ENCODE measurements around the gene KDR.

Gene KDR

DNA sequence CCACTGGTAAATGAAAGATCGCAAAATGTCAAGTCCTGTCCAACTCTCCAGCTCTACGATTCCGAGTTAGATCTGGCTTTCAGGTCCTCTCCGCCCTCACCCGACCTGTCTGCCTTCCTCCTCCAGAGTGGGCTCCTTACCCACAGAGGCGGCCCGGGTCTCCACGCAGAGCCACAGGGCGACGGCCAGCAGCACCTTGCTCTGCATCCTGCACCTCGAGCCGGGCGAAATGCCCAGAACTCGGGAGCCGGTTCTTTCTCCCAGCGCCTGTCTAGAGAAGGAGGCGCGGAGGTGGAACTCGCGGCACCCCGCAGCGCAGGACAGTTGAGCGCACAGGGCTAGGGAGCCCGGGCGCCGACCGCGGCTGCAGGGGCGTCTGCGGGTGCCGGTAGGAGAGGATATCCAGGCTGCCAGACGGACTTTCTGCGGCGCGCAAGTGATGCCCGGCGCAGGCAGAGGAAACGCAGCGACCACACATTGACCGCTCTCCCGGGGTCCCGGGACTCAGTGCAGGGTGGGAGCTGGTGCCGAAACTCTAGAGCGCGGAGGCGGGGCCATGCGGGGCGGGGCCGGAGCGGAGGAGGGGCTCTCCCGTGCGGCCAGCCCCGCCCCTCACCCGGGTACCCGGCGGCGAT lies at the start of gene KDR:
TSS of gene KDR (minus strand) at position 509 of the 635 bp plus-strand sequence. CDS start at position 207, 302 bp downstream.
- Mint-ChIP-seq H3K4me3 (no peak within 1 kb of the TSS), H3K36me3 (no peaks in the 10 kb centered on the region), H3K27me3 (peaks cover 4% of the 10 kb centered on the region), H3K9me3 (peaks cover 1% of the 10 kb centered on the region), H3K4me1 (no peaks in the 10 kb centered on the region), H3K27ac (no peak within 1 kb of the TSS)
- ATAC-seq (ENCODE audit: low read depth) (no peak), DNase-seq (ENCODE audit: low spot score in 2 of 2) (no peak)

- Mint-ChIP-seq H3K4me1 (no peaks in the 10 kb centered on the region), H3K36me3 (no peaks in the 10 kb centered on the region), H3K27ac (no peak overlapping the region), H3K4me3 (no peak overlapping the region), H3K27me3 (peaks cover 4% of the 10 kb centered on the region), H3K9me3 (no peaks in the 10 kb centered on the region)
- DNase-seq (ENCODE audit: low spot score in 2 of 2) = no peak
- ATAC-seq (ENCODE audit: low read depth) = no peak
Measured at GRCh38 chr4:55173580-55173979, 48.2 kb upstream of the KDR start.

- no peak overlapping the region for H3K4me3 Mint-ChIP-seq
- no peak for DNase-seq (ENCODE audit: low spot score in 2 of 2)
- no peak overlapping the region for H3K27ac Mint-ChIP-seq
- peaks cover 4% of the 10 kb centered on the region for H3K27me3 Mint-ChIP-seq
- ATAC-seq (ENCODE audit: low read depth) = no peak
- H3K36me3 Mint-ChIP-seq = no peaks in the 10 kb centered on the region
- no peaks in the 10 kb centered on the region for H3K9me3 Mint-ChIP-seq
- H3K4me1 Mint-ChIP-seq = no peaks in the 10 kb centered on the region
Measured at GRCh38 chr4:55172694-55173287, 47.4 kb upstream of the KDR start.

GRCh38 chr4:55170462-55170861 lies 45.1 kb upstream of the KDR start:
- no peak for ATAC-seq (ENCODE audit: low read depth)
- Mint-ChIP-seq H3K4me1 (no peaks in the 10 kb centered on the region), H3K9me3 (peaks cover 2% of the 10 kb centered on the region), H3K36me3 (no peaks in the 10 kb centered on the region), H3K4me3 (no peak overlapping the region), H3K27me3 (peaks cover 4% of the 10 kb centered on the region), H3K27ac (no peak overlapping the region)
- no peak for DNase-seq (ENCODE audit: low spot score in 2 of 2)

DNA sequence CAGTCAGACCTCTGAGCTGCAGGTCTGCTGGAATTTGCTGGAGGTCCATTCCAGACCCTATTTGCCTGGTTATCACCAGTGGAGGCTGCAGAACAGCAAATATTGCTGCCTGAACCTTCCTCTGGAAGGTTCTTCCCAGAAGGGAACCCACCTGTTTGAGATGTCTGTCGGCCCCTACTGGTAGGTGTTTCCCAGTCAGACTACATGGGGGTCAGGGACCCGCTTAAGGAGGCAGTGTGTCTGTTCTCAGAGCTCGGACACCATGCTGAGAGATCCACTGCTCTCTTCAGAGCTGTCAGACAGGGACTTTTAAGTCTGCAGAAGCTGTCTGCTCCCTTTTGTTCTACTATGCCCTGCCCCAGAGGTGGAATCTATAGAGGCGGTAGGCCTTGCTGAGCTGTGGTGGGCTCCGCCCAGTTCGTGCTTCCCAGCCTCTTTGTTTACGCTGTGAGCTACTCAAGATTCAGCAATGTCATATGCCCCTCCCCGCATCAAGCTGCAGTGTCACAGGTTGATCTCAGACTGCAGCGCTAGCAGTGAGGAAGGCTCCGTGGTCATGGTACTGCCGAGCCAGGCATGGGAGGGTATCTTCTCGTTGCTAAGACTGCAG lies 44.1 kb upstream of the KDR start:
- no peak overlapping the region for H3K4me3 Mint-ChIP-seq
- ATAC-seq (ENCODE audit: low read depth) (no peak), DNase-seq (ENCODE audit: low spot score in 2 of 2) (no peak)
- peaks cover 4% of the 10 kb centered on the region for H3K27me3 Mint-ChIP-seq
- no peaks in the 10 kb centered on the region for H3K4me1 Mint-ChIP-seq
- no peaks in the 10 kb centered on the region for H3K36me3 Mint-ChIP-seq
- peaks cover 2% of the 10 kb centered on the region for H3K9me3 Mint-ChIP-seq
- no peak overlapping the region for H3K27ac Mint-ChIP-seq

- no peak overlapping the region for H3K27ac Mint-ChIP-seq
- no peak for ATAC-seq (ENCODE audit: low read depth)
- no peaks in the 10 kb centered on the region for H3K36me3 Mint-ChIP-seq
- H3K9me3 Mint-ChIP-seq = peaks cover 4% of the 10 kb centered on the region
- no peak for DNase-seq (ENCODE audit: low spot score in 2 of 2)
- no peaks in the 10 kb centered on the region for H3K4me1 Mint-ChIP-seq
- H3K27me3 Mint-ChIP-seq = peaks cover 9% of the 10 kb centered on the region
- H3K4me3 Mint-ChIP-seq = no peak overlapping the region
Measured at GRCh38 chr4:55162396-55162795, 37.0 kb upstream of the KDR start.

- no peak for DNase-seq (ENCODE audit: low spot score in 2 of 2)
- no peak overlapping the region for H3K4me3 Mint-ChIP-seq
- no peaks in the 10 kb centered on the region for H3K36me3 Mint-ChIP-seq
- ATAC-seq (ENCODE audit: low read depth) = no peak
- H3K27me3 Mint-ChIP-seq = peaks cover 12% of the 10 kb centered on the region
- no peak overlapping the region for H3K27ac Mint-ChIP-seq
- peaks cover 4% of the 10 kb centered on the region for H3K9me3 Mint-ChIP-seq
- H3K4me1 Mint-ChIP-seq = no peaks in the 10 kb centered on the region
Measured at GRCh38 chr4:55161739-55162138, 36.3 kb upstream of the KDR start.

- H3K4me3 Mint-ChIP-seq = no peak overlapping the region
- no peak overlapping the region for H3K27ac Mint-ChIP-seq
- H3K36me3 Mint-ChIP-seq = no peaks in the 10 kb centered on the region
- no peak for ATAC-seq (ENCODE audit: low read depth)
- H3K9me3 Mint-ChIP-seq = peaks cover 2% of the 10 kb centered on the region
- DNase-seq (ENCODE audit: low spot score in 2 of 2) = no peak
- H3K27me3 Mint-ChIP-seq = peaks cover 12% of the 10 kb centered on the region
- no peaks in the 10 kb centered on the region for H3K4me1 Mint-ChIP-seq
Measured at GRCh38 chr4:55159851-55160250, 34.5 kb upstream of the KDR start.

DNA sequence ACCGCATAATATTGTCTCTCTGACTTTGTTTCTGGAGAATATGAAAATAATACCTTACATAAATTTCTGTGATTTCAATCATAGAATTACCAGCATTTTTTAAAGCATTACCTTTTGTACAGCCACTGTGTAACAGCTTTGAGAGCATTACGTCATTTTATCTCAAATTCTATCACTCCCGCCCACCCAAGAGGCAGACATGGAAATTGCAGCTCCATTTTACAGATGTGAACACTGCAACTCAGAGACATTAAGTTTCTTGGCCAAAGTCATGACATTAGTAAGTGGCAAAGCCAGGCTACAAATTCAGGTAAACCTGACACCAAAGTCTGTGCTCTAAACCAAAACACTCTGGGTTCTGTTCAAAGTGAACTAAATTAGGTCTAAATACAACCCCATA lies 33.6 kb upstream of the KDR start:
- H3K4me1 Mint-ChIP-seq = no peaks in the 10 kb centered on the region
- no peak overlapping the region for H3K27ac Mint-ChIP-seq
- DNase-seq (ENCODE audit: low spot score in 2 of 2) (no peak), ATAC-seq (ENCODE audit: low read depth) (no peak)
- peaks cover 2% of the 10 kb centered on the region for H3K9me3 Mint-ChIP-seq
- H3K36me3 Mint-ChIP-seq = no peaks in the 10 kb centered on the region
- H3K27me3 Mint-ChIP-seq = peaks cover 12% of the 10 kb centered on the region
- no peak overlapping the region for H3K4me3 Mint-ChIP-seq

DNA sequence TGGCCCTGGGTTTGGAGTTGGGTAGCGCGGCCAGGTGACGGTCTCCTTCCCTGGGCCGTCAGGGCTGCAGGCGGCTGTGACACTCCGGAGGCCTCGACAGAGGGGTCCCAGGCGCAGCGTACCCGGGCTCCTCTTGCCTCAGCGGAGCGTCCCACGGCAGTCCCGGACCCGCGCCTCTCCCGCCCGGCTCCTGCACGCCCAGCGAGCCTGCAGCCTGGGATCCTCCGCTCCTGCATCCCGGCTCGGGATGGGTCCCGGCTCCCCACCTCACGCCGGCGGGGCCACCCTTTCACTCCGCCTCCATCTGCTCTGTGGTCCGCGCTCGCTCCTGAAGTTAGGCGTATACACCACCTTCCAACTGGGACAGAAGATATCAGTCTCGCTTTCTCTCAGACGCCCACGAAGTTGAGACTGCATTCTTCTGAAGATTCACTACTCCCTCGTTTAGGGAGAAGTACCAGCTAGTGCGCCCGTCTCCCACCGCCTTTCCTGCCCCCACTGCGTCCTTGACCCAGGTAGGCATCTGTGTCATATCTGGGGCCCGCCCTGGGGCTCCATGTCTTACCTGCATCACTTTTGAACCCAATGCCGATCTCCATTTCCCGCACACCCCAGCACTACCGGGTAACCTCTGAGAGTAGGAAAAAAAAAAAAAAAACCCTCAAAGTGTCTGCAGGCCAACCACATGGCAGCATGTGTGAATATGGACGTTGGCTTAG lies 32.3 kb upstream of the KDR start:
- no peaks in the 10 kb centered on the region for H3K4me1 Mint-ChIP-seq
- H3K27ac Mint-ChIP-seq = no peak overlapping the region
- H3K4me3 Mint-ChIP-seq = no peak overlapping the region
- ATAC-seq (ENCODE audit: low read depth) (no peak), DNase-seq (ENCODE audit: low spot score in 2 of 2) (no peak)
- H3K27me3 Mint-ChIP-seq = peaks cover 12% of the 10 kb centered on the region
- no peaks in the 10 kb centered on the region for H3K36me3 Mint-ChIP-seq
- H3K9me3 Mint-ChIP-seq = peaks cover 2% of the 10 kb centered on the region

DNA sequence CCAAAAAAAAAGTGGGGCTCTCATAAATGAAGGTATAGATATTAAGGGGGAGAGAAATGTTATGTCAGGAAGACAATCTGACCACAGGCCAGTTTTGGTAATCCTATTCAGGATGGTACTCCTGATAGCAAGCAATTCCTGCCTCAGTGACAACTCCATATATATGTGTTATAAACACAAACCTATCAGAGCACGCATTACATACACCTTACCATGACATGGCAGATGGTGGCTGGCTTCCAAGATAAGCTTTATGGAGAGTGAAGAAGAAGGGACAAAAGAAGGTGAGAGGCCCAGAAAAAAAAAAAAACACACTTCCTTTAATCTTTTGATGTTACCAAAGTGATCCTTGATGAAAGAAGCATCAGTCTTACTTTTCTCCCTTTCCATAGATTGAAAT lies 29.5 kb upstream of the KDR start:
- ATAC-seq (ENCODE audit: low read depth) = no peak
- DNase-seq (ENCODE audit: low spot score in 2 of 2) = no peak
- Mint-ChIP-seq H3K9me3 (no peaks in the 10 kb centered on the region), H3K4me1 (no peaks in the 10 kb centered on the region), H3K36me3 (no peaks in the 10 kb centered on the region), H3K4me3 (no peak overlapping the region), H3K27me3 (peaks cover 8% of the 10 kb centered on the region), H3K27ac (no peak overlapping the region)

DNA sequence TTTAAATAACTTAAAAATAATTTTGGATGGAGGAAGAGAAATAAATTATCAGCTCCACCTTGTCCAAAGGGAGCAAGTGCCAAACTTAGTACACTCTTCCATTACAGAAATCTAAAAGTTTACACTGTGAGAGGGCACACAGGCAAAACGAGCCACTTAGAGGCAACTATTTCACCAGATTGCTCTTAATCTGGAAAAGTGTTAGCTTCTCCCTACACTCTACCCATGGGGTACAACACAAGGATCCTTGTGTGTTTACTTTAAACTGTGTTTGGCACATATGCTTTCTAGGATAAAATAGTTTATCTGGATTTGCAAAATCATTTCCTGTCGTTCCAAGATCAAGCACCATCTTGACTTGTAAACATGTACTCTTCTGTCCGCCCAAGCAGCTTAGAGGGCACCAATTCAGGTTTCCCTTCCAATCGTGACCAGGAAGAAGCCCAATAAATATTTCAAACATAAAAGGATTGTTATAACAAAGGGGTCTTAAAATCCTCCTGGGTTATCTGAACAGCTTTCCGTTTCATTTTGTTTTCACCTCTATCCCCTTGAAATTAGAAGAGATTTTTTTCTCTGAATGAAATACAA lies 29.0 kb upstream of the KDR start:
- Mint-ChIP-seq H3K27ac (no peak overlapping the region), H3K9me3 (no peaks in the 10 kb centered on the region), H3K27me3 (peaks cover 6% of the 10 kb centered on the region), H3K36me3 (no peaks in the 10 kb centered on the region), H3K4me1 (no peaks in the 10 kb centered on the region), H3K4me3 (no peak overlapping the region)
- ATAC-seq (ENCODE audit: low read depth) (no peak), DNase-seq (ENCODE audit: low spot score in 2 of 2) (no peak)

- Mint-ChIP-seq H3K36me3 (no peaks in the 10 kb centered on the region), H3K4me1 (no peaks in the 10 kb centered on the region), H3K9me3 (peaks cover 1% of the 10 kb centered on the region), H3K4me3 (no peak overlapping the region), H3K27me3 (peaks cover 4% of the 10 kb centered on the region), H3K27ac (no peak overlapping the region)
- no peak for ATAC-seq (ENCODE audit: low read depth)
- no peak for DNase-seq (ENCODE audit: low spot score in 2 of 2)
Measured at GRCh38 chr4:55143858-55144257, 18.5 kb upstream of the KDR start.

DNA sequence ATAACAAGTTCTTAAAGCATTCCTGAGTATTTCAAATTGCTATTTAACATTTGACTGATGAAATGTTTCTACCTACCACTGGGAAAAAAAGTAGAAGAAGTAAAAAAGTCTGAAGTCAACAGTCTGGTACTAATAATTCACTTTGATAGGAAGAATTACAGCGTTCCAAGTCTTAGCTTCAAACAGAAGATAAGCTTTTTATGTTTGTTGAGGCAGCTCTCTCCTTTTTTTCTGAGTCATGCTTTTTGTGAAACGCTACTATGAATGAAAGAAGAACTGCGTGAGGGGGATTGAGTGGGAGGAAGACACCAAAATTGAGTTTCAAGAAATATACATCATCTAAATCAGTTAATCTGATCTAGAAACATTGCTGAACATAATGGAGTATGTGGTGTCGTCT lies 13.0 kb upstream of the KDR start:
- H3K9me3 Mint-ChIP-seq = peaks cover 3% of the 10 kb centered on the region
- DNase-seq (ENCODE audit: low spot score in 2 of 2) (no peak), ATAC-seq (ENCODE audit: low read depth) (no peak)
- no peak overlapping the region for H3K27ac Mint-ChIP-seq
- peaks cover 7% of the 10 kb centered on the region for H3K27me3 Mint-ChIP-seq
- H3K4me1 Mint-ChIP-seq = no peaks in the 10 kb centered on the region
- no peak overlapping the region for H3K4me3 Mint-ChIP-seq
- H3K36me3 Mint-ChIP-seq = no peaks in the 10 kb centered on the region
